HFFc6 (cell line): ENCODE data around the gene SLC19A1. TPM values are rescaled to one million over a fixed set of nuclear protein-coding genes. Genes with fewer than 3 reads are reported as not detected.

ENCODE experiments used
- DNase-seq: peaks from one replicate; pipeline ENCODE4 v3.0.0-alpha.2; 2018
- H3K27ac Mint-ChIP-seq: 2 replicates; pipeline ENCODE4 v1.8.0; 2020; ENCODE audit warnings: mild to moderate bottlenecking, mixed read lengths
- H3K27me3 Mint-ChIP-seq: 2 replicates; pipeline ENCODE4 v1.8.0; 2021; ENCODE audit warnings: mild to moderate bottlenecking, moderate library complexity, mixed read lengths; ENCODE audit not compliant: insufficient read depth
- H3K36me3 Mint-ChIP-seq: 2 replicates; pipeline ENCODE4 v1.8.0; 2021; ENCODE audit warnings: low read depth, mixed read lengths
- H3K4me1 Mint-ChIP-seq: 2 replicates; pipeline ENCODE4 v1.8.0; 2020; ENCODE audit warnings: low read depth, mixed read lengths
- H3K4me3 Mint-ChIP-seq: 2 replicates; pipeline ENCODE4 v1.8.0; 2020; ENCODE audit warnings: mild to moderate bottlenecking, moderate library complexity, mixed read lengths
- H3K9me3 Mint-ChIP-seq: 2 replicates; pipeline ENCODE4 v1.8.0; 2020; ENCODE audit warnings: mild to moderate bottlenecking, mixed read lengths
- total RNA-seq, 6 experiments: library from RNA; stranded (reverse); fragmentation: NEBNext Ultra II Directional; extraction: Animal tissue kit (Norgen Biotek cat#: 25700); gene quantifications; 2 replicates in 1 of 6; 3 replicates in 5 of 6; pipeline ENCODE4 v1.2.3, GENCODE V29; 2021
- TF ChIP-seq, protein P1 (sequence below): fragments of 200-600 bp; sonication (generic); IDR thresholded peaks from 2 replicates; pipeline ENCODE4 v1.5.0; 2021; ENCODE audit warnings: antibody characterized with exemption, mild to moderate bottlenecking

The SLC19A1 gene
- total RNA-seq, 6 experiments from 2014 or later, result 12.3 to 15.9 (median 14.6) TPM

DNA sequence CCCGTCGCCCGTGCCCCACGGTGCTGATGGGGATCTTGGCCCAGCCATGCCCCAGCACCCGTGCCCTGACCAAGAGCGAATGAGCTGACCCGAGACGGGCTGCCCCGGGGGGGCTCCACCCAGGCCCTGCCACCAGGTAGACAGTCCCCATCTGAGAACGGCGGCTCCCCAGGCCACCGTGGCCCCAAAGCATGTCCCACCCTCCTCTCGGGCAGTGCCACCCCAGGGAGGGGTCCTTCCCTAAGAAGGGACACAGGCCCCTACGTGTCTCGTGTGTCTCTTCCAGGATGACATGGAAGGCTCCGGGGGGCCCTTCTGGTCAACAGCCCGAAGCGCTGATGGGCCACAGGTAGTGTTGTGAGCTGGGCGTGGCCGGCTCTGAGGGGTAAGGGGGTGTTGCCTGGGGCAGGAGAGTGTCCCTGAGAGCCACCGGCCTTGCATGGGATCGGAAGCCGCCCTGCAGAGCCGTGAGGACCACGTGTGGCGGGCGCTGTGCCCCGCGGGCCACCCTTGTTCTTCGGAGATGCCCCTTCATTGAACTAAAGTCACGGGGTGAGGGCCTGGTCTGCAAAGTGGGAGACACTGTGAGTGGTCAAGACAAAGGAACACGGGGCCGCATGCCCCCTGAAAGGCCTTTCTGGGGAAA, 55.0 kb downstream of the SLC19A1 start:
- DNase-seq, result no peak
- TF ChIP-seq, protein P1, sequence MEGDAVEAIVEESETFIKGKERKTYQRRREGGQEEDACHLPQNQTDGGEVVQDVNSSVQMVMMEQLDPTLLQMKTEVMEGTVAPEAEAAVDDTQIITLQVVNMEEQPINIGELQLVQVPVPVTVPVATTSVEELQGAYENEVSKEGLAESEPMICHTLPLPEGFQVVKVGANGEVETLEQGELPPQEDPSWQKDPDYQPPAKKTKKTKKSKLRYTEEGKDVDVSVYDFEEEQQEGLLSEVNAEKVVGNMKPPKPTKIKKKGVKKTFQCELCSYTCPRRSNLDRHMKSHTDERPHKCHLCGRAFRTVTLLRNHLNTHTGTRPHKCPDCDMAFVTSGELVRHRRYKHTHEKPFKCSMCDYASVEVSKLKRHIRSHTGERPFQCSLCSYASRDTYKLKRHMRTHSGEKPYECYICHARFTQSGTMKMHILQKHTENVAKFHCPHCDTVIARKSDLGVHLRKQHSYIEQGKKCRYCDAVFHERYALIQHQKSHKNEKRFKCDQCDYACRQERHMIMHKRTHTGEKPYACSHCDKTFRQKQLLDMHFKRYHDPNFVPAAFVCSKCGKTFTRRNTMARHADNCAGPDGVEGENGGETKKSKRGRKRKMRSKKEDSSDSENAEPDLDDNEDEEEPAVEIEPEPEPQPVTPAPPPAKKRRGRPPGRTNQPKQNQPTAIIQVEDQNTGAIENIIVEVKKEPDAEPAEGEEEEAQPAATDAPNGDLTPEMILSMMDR, result no peak
- peaks cover 9% of the 10 kb centered on the region for H3K36me3 Mint-ChIP-seq
- no peak overlapping the region for H3K4me3 Mint-ChIP-seq
- H3K4me1 Mint-ChIP-seq, result no peaks in the 10 kb centered on the region
- H3K27me3 Mint-ChIP-seq, result no peaks in the 10 kb centered on the region; the same call in 1 of the 2 replicates
- no peak overlapping the region for H3K27ac Mint-ChIP-seq
- no peaks in the 10 kb centered on the region for H3K9me3 Mint-ChIP-seq

DNA sequence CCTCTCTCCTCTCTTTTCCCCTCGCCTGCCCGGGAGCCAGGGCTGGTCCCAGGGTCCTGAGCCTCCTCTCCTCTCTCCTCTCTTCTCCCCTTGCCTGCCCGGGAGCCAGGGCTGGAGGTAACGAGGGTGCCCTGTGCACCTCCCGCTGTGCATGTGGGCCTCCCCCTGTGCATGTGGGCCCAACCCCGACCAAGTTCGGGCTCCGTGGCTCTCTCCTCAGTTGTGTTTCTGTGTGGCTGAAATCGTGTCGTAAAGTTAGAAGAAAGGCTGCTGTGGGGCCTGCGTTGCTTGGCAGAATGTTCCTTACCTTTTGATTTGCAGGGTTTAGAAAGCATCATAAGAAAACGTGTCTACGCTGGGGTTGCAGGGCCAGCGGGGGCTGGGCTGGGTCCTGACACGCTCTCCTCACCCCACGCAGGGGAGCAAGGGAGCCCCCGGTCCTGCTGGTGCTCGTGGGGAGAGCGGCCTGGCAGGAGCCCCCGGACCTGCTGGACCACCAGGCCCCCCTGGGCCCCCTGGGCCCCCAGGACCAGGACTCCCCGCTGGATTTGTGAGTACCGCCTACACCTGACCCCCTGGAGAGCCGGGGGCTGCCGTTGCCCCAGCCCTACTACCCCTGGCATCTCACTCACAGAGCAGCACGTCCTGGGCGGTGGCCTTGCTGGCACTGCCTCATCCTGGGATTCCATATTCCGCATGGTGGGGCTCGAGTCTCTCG, 55.6 kb downstream of the SLC19A1 start:
- H3K9me3 Mint-ChIP-seq, result no peaks in the 10 kb centered on the region
- DNase-seq, result no peak
- peaks cover 9% of the 10 kb centered on the region for H3K36me3 Mint-ChIP-seq
- TF ChIP-seq, protein P1, result no peak
- H3K27ac Mint-ChIP-seq, result no peak overlapping the region
- H3K4me3 Mint-ChIP-seq, result no peak overlapping the region
- no peaks in the 10 kb centered on the region for H3K4me1 Mint-ChIP-seq
- no peaks in the 10 kb centered on the region; the same call in none of the 2 replicates for H3K27me3 Mint-ChIP-seq

DNA sequence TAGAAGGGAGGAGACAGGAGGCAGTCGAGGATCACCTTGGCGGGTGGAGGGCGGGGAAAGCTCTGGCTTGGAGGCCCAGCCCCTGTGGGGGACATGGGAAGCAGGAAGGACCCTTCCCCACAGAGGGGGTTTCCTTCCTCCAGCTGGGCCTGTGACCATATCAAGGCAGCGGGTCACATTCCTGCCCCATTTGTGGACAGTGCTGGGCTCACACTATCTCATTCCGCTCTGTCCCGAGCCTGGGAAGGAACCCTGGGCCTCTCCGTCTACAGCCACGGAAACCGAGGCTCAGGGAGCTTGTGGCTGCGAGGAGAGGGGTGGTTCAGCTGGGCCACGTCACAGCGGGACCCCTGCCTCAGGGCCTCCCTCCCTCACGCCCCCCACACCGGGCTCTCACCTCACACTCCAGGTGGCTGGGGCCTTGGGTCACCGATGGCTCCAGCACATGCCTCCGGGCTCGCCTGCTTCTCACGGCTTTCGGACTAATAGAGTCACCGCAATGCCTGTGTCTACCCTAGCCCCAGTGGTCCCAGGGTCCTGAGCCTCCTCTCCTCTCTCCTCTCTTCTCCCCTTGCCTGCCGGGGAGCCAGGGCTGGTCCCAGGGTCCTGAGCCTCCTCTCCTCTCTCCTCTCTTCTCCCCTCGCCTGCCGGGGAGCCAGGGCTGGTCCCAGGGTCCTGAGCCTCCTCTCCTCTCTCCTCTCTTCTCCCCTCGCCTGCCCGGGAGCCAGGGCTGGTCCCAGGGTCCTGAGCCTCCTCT, 56.4 kb downstream of the SLC19A1 start:
- H3K4me3 Mint-ChIP-seq, result no peak overlapping the region
- H3K9me3 Mint-ChIP-seq, result no peaks in the 10 kb centered on the region
- no peak for DNase-seq
- no peaks in the 10 kb centered on the region; the same call in none of the 2 replicates for H3K27me3 Mint-ChIP-seq
- TF ChIP-seq, protein P1, result no peak
- no peaks in the 10 kb centered on the region for H3K4me1 Mint-ChIP-seq
- no peak overlapping the region for H3K27ac Mint-ChIP-seq
- peaks cover 9% of the 10 kb centered on the region for H3K36me3 Mint-ChIP-seq

DNA sequence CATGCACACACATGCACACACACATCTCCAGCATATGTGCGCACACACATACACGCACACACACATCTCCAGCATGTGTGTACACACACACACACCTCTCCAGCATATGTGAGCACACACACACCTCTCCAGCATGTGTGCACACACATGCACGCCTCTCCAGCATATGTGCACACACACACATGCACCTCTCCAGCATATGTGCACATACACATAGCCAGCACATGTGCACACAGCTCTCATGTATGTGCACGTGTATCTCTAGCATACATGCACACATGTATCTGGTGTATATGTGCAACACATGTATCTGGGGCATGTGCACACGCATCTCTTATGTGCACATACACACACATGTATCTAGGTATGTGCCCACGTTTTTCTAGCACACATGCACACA, 57.9 kb downstream of the SLC19A1 start:
- H3K4me3 Mint-ChIP-seq, result no peak overlapping the region
- H3K36me3 Mint-ChIP-seq, result peaks cover 11% of the 10 kb centered on the region
- no peaks in the 10 kb centered on the region; the same call in 1 of the 2 replicates for H3K9me3 Mint-ChIP-seq
- H3K27me3 Mint-ChIP-seq, result no peaks in the 10 kb centered on the region; the same call in none of the 2 replicates
- no peak overlapping the region for H3K27ac Mint-ChIP-seq
- TF ChIP-seq, protein P1, result no peak
- H3K4me1 Mint-ChIP-seq, result no peaks in the 10 kb centered on the region
- no peak for DNase-seq

DNA sequence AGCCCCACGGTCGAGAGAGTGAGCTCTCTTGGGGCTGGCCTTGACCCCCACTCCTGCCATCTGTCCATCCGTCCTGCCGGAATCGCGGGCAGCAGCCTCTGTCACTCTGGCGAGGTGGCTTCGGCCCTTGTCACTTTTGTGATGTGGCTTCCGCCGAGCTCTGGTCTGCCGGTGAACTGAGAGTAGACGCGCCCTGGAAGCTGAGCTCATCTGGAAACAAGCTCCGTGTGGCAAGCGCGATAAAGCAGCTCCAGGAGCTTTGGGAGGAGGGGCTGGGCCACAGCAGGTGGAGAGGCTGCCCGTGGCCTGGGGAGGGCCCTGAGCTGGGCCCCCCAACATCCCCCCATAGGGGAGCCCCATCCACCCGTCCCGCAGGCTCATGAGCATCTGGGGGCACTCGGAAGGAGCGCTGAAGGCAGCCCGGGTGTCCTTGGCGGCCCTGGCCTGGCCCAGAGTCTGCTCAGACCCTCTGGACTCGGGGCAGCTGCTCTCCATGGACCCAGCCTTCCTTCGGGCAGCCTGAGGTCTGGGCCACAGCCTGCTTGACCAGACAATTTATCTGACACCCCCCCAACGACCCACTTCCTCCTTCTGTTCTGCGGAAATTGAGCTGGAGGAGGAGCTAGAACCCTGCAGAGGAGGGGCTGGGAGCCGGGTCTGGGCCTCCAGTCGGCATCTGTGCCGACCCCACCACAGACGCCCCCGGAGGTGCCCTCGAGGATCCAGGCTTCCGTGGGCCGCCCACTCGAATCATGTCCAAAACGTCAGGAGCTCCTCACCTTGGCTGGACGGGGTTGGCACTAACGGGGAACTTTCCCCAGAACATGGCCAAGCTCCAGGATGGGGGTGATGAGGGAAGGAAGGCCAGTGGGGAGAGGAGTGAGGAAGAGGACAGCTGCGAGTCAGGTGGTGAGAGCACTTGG, 59.1 kb downstream of the SLC19A1 start:
- peaks cover 20% of the 10 kb centered on the region for H3K36me3 Mint-ChIP-seq
- H3K27me3 Mint-ChIP-seq, result peaks cover under 1% of the 10 kb centered on the region
- H3K4me1 Mint-ChIP-seq, result no peaks in the 10 kb centered on the region
- no peak overlapping the region for H3K4me3 Mint-ChIP-seq
- TF ChIP-seq, protein P1, result no peak
- H3K9me3 Mint-ChIP-seq, result no peaks in the 10 kb centered on the region; the same call in 1 of the 2 replicates
- no peak overlapping the region for H3K27ac Mint-ChIP-seq
- no peak for DNase-seq
